ENCODE results near the gene MGMT. TPM values are rescaled to one million over a fixed set of nuclear protein-coding genes. Genes with fewer than 3 reads are reported as not detected.

Gene MGMT
- total and polyA plus RNA-seq, 2 donors from 2014 or later, result 25.9 to 70.0 TPM

DNA sequence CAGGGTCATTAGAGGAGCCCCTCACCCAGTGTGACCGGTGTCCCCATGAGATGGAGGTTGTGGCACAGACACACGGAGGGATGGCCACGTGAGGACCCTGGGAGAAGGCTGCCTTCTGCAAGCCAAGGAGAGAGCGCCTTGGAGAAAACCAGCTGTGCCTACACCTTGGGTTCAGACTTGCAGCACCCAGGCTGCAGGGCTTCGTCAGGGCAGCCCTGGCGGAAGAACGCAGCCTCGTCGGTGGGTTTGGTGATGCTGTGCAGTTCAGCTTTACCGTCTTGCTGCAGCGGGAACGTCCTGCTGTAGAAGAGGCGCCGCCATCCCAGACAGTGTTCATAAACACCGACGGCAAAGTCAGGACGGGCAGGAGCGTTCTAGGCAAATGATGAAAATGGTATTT is 89.3 kb downstream of the MGMT start:
- FAIRE-seq (no peak), DNase-seq (no peak)
- intact Hi-C loops (cut with DNase I), result no loop called here
- Histone ChIP-seq H3K9me3 (ENCODE audit: control insufficient read depth in 2 of 3, insufficient read depth in 1 of 3, low read length in 3 of 3) (no peaks in the 10 kb centered on the region), H3K27ac (ENCODE audit: low read depth in 2 of 2, low read length in 2 of 2) (no peak overlapping the region), H3K4me3 (ENCODE audit: low read length in 3 of 3) (no peak overlapping the region), H3K27me3 (ENCODE audit: control insufficient read depth, insufficient read depth, low read length) (no peaks in the 10 kb centered on the region), H3K4me1 (ENCODE audit: control insufficient read depth in 2 of 3, insufficient read depth in 2 of 3, low read depth in 1 of 3, low read length in 3 of 3) (peaks cover 0 to 4% (median 0%) of the 10 kb centered on the region in 3 donors), H3K9ac (ENCODE audit: low read length in 3 of 3) (no peak overlapping the region), H3K36me3 (ENCODE audit: control insufficient read depth in 2 of 3, insufficient read depth in 3 of 3, low read length in 3 of 3) (no peaks in the 10 kb centered on the region)
- no peak for TF ChIP-seq CTCF (IDR thresholded peaks at IDR 0.05; ENCODE audit: borderline replicate concordance, extremely low read depth, insufficient read depth)

GRCh38 chr10:129560361-129560760 is 93.3 kb downstream of the MGMT start:
- FAIRE-seq (no peak), DNase-seq (no peak)
- Histone ChIP-seq H3K36me3 (ENCODE audit: control insufficient read depth in 2 of 3, insufficient read depth in 3 of 3, low read length in 3 of 3) (no peaks in the 10 kb centered on the region), H3K27me3 (ENCODE audit: control insufficient read depth, insufficient read depth, low read length) (no peaks in the 10 kb centered on the region), H3K4me1 (ENCODE audit: control insufficient read depth in 2 of 3, insufficient read depth in 2 of 3, low read depth in 1 of 3, low read length in 3 of 3) (peaks cover 0 to 4% (median 0%) of the 10 kb centered on the region in 3 donors), H3K9ac (ENCODE audit: low read length in 3 of 3) (no peak overlapping the region), H3K4me3 (ENCODE audit: low read length in 3 of 3) (no peak overlapping the region), H3K9me3 (ENCODE audit: control insufficient read depth in 2 of 3, insufficient read depth in 1 of 3, low read length in 3 of 3) (no peaks in the 10 kb centered on the region), H3K27ac (ENCODE audit: low read depth in 2 of 2, low read length in 2 of 2) (no peak overlapping the region)
- intact Hi-C loops (cut with DNase I), result no loop called here
- TF ChIP-seq CTCF (IDR thresholded peaks at IDR 0.05; ENCODE audit: borderline replicate concordance, extremely low read depth, insufficient read depth), result no peak

DNA sequence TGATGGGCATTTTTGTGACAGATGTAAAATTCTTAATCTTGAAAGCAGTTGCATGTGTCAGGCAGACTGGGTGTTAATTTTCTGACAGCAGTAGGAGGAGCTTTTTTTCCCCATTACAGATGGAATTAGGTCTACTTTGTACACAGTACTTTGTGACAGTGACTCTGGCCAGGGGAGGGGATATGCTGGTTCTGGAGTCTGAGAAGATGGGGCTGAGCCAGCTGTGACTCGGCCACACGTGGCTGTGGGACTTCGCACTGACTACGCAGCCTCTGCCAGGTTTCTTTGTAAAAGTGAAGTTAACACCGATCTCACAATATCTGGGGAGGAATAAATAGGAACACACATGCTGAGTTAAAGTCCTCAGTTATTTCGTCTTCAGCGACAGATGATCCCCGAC is 95.4 kb downstream of the MGMT start:
- peaks cover 0 to 4% (median 0%) of the 10 kb centered on the region in 3 donors for H3K4me1 ChIP-seq (ENCODE audit: control insufficient read depth in 2 of 3, insufficient read depth in 2 of 3, low read depth in 1 of 3, low read length in 3 of 3)
- DNase-seq (no peak), FAIRE-seq (no peak)
- no peak overlapping the region for H3K4me3 ChIP-seq (ENCODE audit: low read length in 3 of 3)
- TF ChIP-seq CTCF (IDR thresholded peaks at IDR 0.05; ENCODE audit: borderline replicate concordance, extremely low read depth, insufficient read depth), result no peak
- no peaks in the 10 kb centered on the region for H3K9me3 ChIP-seq (ENCODE audit: control insufficient read depth in 2 of 3, insufficient read depth in 1 of 3, low read length in 3 of 3)
- intact Hi-C loops (cut with DNase I), result no loop called here
- no peaks in the 10 kb centered on the region for H3K27me3 ChIP-seq (ENCODE audit: control insufficient read depth, insufficient read depth, low read length)
- H3K36me3 ChIP-seq (ENCODE audit: control insufficient read depth in 2 of 3, insufficient read depth in 3 of 3, low read length in 3 of 3), result no peaks in the 10 kb centered on the region
- no peak overlapping the region for H3K9ac ChIP-seq (ENCODE audit: low read length in 3 of 3)
- no peak overlapping the region for H3K27ac ChIP-seq (ENCODE audit: low read depth in 2 of 2, low read length in 2 of 2)

DNA sequence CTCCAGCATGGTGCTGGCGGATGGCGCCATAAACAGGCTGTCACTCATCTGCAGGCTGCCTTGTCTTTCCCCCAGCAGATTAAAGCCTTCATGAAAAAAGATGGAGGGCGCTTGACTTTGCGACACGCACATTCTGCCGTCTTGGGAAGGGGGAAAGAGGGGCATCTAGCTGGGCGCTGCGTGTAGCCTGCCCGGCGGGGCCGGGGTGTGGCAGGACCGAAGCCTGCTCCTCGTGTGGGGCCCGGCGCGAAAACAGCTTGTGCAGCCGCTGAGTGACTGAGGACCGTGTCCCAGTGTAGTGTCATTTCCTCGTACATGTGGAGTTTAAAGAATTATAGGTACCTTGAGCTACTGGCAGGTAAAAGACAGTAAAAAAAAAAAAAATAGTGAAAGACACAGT is 97.9 kb downstream of the MGMT start:
- no peak overlapping the region for H3K27ac ChIP-seq (ENCODE audit: low read depth in 2 of 2, low read length in 2 of 2)
- no peaks in the 10 kb centered on the region for H3K36me3 ChIP-seq (ENCODE audit: control insufficient read depth in 2 of 3, insufficient read depth in 3 of 3, low read length in 3 of 3)
- no peak for DNase-seq
- intact Hi-C loops (cut with DNase I), result no loop called here
- H3K4me1 ChIP-seq (ENCODE audit: control insufficient read depth in 2 of 3, insufficient read depth in 2 of 3, low read depth in 1 of 3, low read length in 3 of 3), result peaks cover 0 to 4% (median 0%) of the 10 kb centered on the region in 3 donors
- H3K4me3 ChIP-seq (ENCODE audit: low read length in 3 of 3), result no peak overlapping the region
- H3K9me3 ChIP-seq (ENCODE audit: control insufficient read depth in 2 of 3, insufficient read depth in 1 of 3, low read length in 3 of 3), result no peaks in the 10 kb centered on the region
- no peaks in the 10 kb centered on the region for H3K27me3 ChIP-seq (ENCODE audit: control insufficient read depth, insufficient read depth, low read length)
- FAIRE-seq, result no peak
- no peak for TF ChIP-seq CTCF (IDR thresholded peaks at IDR 0.05; ENCODE audit: borderline replicate concordance, extremely low read depth, insufficient read depth)
- no peak overlapping the region for H3K9ac ChIP-seq (ENCODE audit: low read length in 3 of 3)
